SK-N-SH (cell line): ENCODE measurements around the gene KCNIP4. TPM values are rescaled to one million over a fixed set of nuclear protein-coding genes. Genes with fewer than 3 reads are reported as not detected.
A peak's percentile ranks its signal among the peaks of the same experiment; 100 is the strongest.

Source experiments
- CTCF ChIA-PET: fragments of 300-600, 350-600 bp; formaldehyde crosslinking; extraction: SDS; loops from one replicate; lab custom pipeline; 2021; lab: Yijun Ruan, JAX
- POLR2A ChIA-PET: fragments of 350-600 bp; sonication (Branson Sonifier 250); formaldehyde crosslinking; extraction: SDS; loops from one replicate; lab custom pipeline; 2020; ENCODE audit warnings: antibody characterized with exemption, inconsistent platforms; lab: Yijun Ruan, JAX
- DNase-seq: peaks from one replicate; pipeline ENCODE4 v3.0.0; 2012
- H2AFZ ChIP-seq: fragments of 200-600 bp; sonication (generic); 2 replicates; pipeline ENCODE4 v1.8.1; 2016; ENCODE audit warnings: antibody characterized with exemption, mild to moderate bottlenecking, low read depth
- H3F3A ChIP-seq: fragments of 200-600 bp; sonication (generic); replicated peaks from 2 replicates; pipeline ENCODE3; 2016; ENCODE audit warnings: antibody characterized with exemption, mild to moderate bottlenecking; ENCODE audit not compliant: insufficient read depth
- H3K27ac ChIP-seq, 2 experiments: fragments of 200-500 bp in 1 of 2; fragments of 200-600 bp in 1 of 2; sonication (Bioruptor generic) in 1 of 2; sonication (generic), shearing (Covaris generic) in 1 of 2; 2 replicates each; pipeline versions ENCODE4 v1.5.1 to v1.6.1; 2014 to 2016; ENCODE audit warnings: low read depth in 2 of 2, inconsistent platforms in 1 of 2, low read length in 1 of 2, mild to moderate bottlenecking in 1 of 2, mixed read lengths in 1 of 2
- H3K27me3 ChIP-seq: fragments of 200-600 bp; sonication (generic), shearing (Covaris generic); 2 replicates; pipeline ENCODE4 v1.6.1; 2016; ENCODE audit warnings: mixed run types; ENCODE audit not compliant: insufficient read depth
- H3K36me3 ChIP-seq, 2 experiments: fragments of 200-500 bp in 1 of 2; fragments of 200-600 bp in 1 of 2; sonication (Bioruptor generic) in 1 of 2; sonication (generic) in 1 of 2; replicated peaks in 1 of 2; 2 replicates each; pipeline versions ENCODE3 to v1.5.1; 2014 to 2016; ENCODE audit warnings: low read length in 1 of 2, mild to moderate bottlenecking in 1 of 2; ENCODE audit not compliant: insufficient read depth in 2 of 2, control insufficient read depth in 1 of 2
- H3K4me1 ChIP-seq, 2 experiments: fragments of 200-500 bp in 1 of 2; fragments of 200-600 bp in 1 of 2; sonication (Bioruptor generic) in 1 of 2; sonication (generic), shearing (Covaris generic) in 1 of 2; 2 replicates each; pipeline versions ENCODE4 v1.5.1 to v1.6.1; 2014 to 2016; ENCODE audit warnings: low read depth in 1 of 2, low read length in 1 of 2, mixed run types in 1 of 2; ENCODE audit not compliant: insufficient read depth in 2 of 2, control insufficient read depth in 1 of 2
- H3K4me2 ChIP-seq: fragments of 200-600 bp; sonication (generic), shearing (Covaris generic); 2 replicates; pipeline ENCODE4 v1.6.1; 2017; ENCODE audit warnings: mixed run types
- H3K4me3 ChIP-seq, 2 experiments: fragments of 200-500 bp in 1 of 2; fragments of 200-600 bp in 1 of 2; sonication (Bioruptor generic) in 1 of 2; sonication (generic), shearing (Covaris generic) in 1 of 2; 2 replicates each; pipeline versions ENCODE4 v1.5.1 to v1.8.1; 2014 to 2016; ENCODE audit warnings: low read depth in 2 of 2, inconsistent platforms in 1 of 2, low read length in 1 of 2, mild to moderate bottlenecking in 1 of 2, mixed read lengths in 1 of 2, moderate library complexity in 1 of 2
- H3K79me2 ChIP-seq: fragments of 200-600 bp; sonication (generic); 2 replicates; pipeline ENCODE4 v1.8.1; 2017; ENCODE audit warnings: mild to moderate bottlenecking; ENCODE audit not compliant: insufficient read depth
- H3K9ac ChIP-seq: fragments of 200-600 bp; sonication (generic); 2 replicates; pipeline ENCODE4 v1.6.1; 2017; ENCODE audit warnings: mixed run types
- H3K9me2 ChIP-seq: fragments of 200-600 bp; sonication (generic); 2 replicates; pipeline ENCODE4 v1.6.1; 2017; ENCODE audit warnings: mixed run types
- H3K9me3 ChIP-seq: fragments of 200-600 bp; sonication (generic); 2 replicates; pipeline ENCODE4 v1.6.1; 2017; ENCODE audit warnings: mixed run types, mild to moderate bottlenecking, moderate library complexity
- H4K20me1 ChIP-seq: fragments of 200-600 bp; sonication (generic); 2 replicates; pipeline ENCODE4 v1.6.1; 2017; ENCODE audit warnings: mild to moderate bottlenecking, mixed run types; ENCODE audit not compliant: insufficient read depth
- CHD2 ChIP-seq: fragments of 150-350 bp; IDR thresholded peaks from 2 replicates; pipeline ENCODE4 v1.6.1; 2018; ENCODE audit warnings: low read length; ENCODE audit not compliant: partially characterized antibody
- EZH2phosphoT487 ChIP-seq: fragments of 200-600 bp; sonication (generic); IDR thresholded peaks from 2 replicates; pipeline ENCODE4 v1.6.1; 2017; ENCODE audit warnings: low read depth, mixed run types, mild to moderate bottlenecking, antibody characterized with exemption, moderate library complexity, borderline replicate concordance
- FOSL2 ChIP-seq: IDR thresholded peaks from 2 replicates; pipeline ENCODE4 v1.4.0; 2012; ENCODE audit warnings: low read depth, mild to moderate bottlenecking, moderate library complexity, borderline replicate concordance
- FOXJ3 ChIP-seq: sonication (generic); formaldehyde crosslinking; IDR thresholded peaks from 2 replicates; pipeline ENCODE4 v1.5.1; 2020; ENCODE audit warnings: mild to moderate bottlenecking, missing genetic modification reagents
- JUND ChIP-seq: IDR thresholded peaks from 2 replicates; pipeline ENCODE4 v1.4.0; 2012
- MEF2A ChIP-seq: IDR thresholded peaks from 2 replicates; pipeline ENCODE4 v1.4.0; 2012; ENCODE audit warnings: low read depth, borderline replicate concordance
- MXI1 ChIP-seq: IDR thresholded peaks from 2 replicates; pipeline ENCODE4 v1.6.1; 2012; ENCODE audit warnings: mild to moderate bottlenecking, low read depth, low read length, improper control_type of control experiment
- NFIC ChIP-seq: IDR thresholded peaks from 2 replicates; pipeline ENCODE4 v1.4.0; 2012; ENCODE audit warnings: borderline replicate concordance
- RAD21 ChIP-seq: IDR thresholded peaks from 2 replicates; pipeline ENCODE4 v1.6.1; 2012; ENCODE audit warnings: mild to moderate bottlenecking, low read length
- RFX5 ChIP-seq: IDR thresholded peaks from 2 replicates; pipeline ENCODE4 v1.6.1; 2012; ENCODE audit warnings: mild to moderate bottlenecking, improper control_type of control experiment, low read length
- RXRA ChIP-seq: IDR thresholded peaks from 2 replicates; pipeline ENCODE4 v1.4.0; 2012; ENCODE audit warnings: low read depth, mild to moderate bottlenecking, borderline replicate concordance
- SIN3A ChIP-seq: IDR thresholded peaks from 2 replicates; pipeline ENCODE4 v1.6.1; 2012; ENCODE audit warnings: low read depth, mild to moderate bottlenecking, low read length, moderate library complexity, borderline replicate concordance
- SMC3 ChIP-seq: IDR thresholded peaks from 2 replicates; pipeline ENCODE4 v1.6.1; 2012; ENCODE audit warnings: low read depth, low read length, improper control_type of control experiment
- TAF1 ChIP-seq: IDR thresholded peaks from 2 replicates; pipeline ENCODE4 v1.6.1; 2012; ENCODE audit warnings: low read depth, mild to moderate bottlenecking, low read length, moderate library complexity, borderline replicate concordance
- TCF12 ChIP-seq: IDR thresholded peaks from 2 replicates; pipeline ENCODE4 v1.4.0; 2012
- TEAD4 ChIP-seq: IDR thresholded peaks from 2 replicates; pipeline ENCODE4 v1.4.0; 2012; ENCODE audit warnings: mild to moderate bottlenecking, borderline replicate concordance; ENCODE audit not compliant: insufficient read depth
- WGBS: methylation state at CpG from one replicate; pipeline ENCODE4 v1.1.6; 2017; ENCODE audit warnings: low lambda C conversion rate; 5-methylcytosine and 5-hydroxymethylcytosine counted together
- polyA plus RNA-seq, 3 experiments: library from polyadenylated mRNA; depleted of rRNA; stranded (reverse); fragments of >200 nt; gene quantifications; 2 replicates each; pipeline ENCODE4 v1.2.3, GENCODE V29; 2012
- TF ChIP-seq, protein P1 (sequence below): fragments of 200-600 bp; sonication (generic); IDR thresholded peaks from 2 replicates; pipeline ENCODE4 v1.6.1; 2017; ENCODE audit warnings: antibody characterized with exemption, mild to moderate bottlenecking, moderate library complexity
- TF ChIP-seq, protein P2 (sequence below): fragments of 150-350 bp; IDR thresholded peaks from 2 replicates; pipeline ENCODE4 v1.6.1; 2017; ENCODE audit warnings: antibody characterized with exemption, low read length, low read depth, borderline replicate concordance
- TF ChIP-seq, protein P3 (sequence below): fragments of 150-350 bp; IDR thresholded peaks from 2 replicates; pipeline ENCODE4 v1.6.1; 2016; ENCODE audit warnings: mild to moderate bottlenecking, low read depth, low read length
- TF ChIP-seq, protein P4 (sequence below): IDR thresholded peaks from 2 replicates; pipeline ENCODE4 v1.4.0; 2012; ENCODE audit warnings: low read depth

KCNIP4 gene
- polyA plus RNA-seq, 1 of the 3 experiments (the other 2 are of a cell fraction): 0.18 TPM

DNA sequence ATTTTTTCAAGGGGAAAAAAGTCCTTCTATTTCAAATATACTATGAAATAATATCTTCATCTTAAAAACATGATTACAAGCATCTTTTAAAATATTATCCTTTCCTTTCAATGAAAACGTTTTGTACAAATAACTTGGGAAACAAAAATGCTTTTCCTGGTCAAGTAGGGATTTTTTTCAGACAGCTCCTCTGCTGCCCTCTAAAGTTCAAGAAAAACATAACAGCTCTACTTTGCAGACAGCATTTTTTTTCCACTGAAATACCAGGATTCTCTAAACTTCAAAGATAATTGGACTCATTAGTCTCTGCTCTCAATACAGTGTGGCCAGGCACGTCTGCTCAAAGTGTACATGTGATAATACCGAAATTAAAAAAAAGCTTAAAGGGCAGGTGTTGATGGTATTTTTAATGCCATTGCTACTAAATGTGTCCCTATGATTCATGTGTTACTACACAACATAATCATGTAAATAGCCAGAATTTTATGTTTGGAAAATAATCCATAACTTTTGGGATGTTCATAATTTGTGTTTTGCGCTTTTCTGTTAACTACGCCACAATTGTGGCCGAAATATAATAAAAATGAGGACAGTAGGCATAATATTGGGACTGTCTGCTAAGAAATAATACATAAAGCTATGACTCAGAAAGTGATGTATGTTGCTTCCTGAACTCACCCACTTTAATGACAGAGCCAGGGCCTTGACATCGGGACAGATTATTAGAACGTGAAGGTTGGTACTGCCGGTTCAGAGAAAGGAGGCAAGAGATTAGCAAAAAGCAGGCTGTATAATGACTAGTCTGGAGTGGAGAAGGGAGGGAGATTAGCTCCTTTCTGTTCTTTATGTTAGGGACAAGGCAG lies 478.9 kb downstream of the KCNIP4 start:
- Histone ChIP-seq H4K20me1 (no peaks in the 10 kb centered on the region), H3K9ac (no peak overlapping the region), H3K4me3 (no peak overlapping the region; a peak in 1 of 4 replicates), H3K9me3 (no peaks in the 10 kb centered on the region)
- ChIA-PET CTCF (interaction anchor here (0.6 to 6.2 kb wide), 44 partner anchors 10 to 1192 kb away, joined by 3 to 80 read pairs (median 4); no protein-coding TSS in a partner anchor), POLR2A (no interaction called here)
- peak; percentile 20 for DNase-seq
- TF ChIP-seq, protein P1, sequence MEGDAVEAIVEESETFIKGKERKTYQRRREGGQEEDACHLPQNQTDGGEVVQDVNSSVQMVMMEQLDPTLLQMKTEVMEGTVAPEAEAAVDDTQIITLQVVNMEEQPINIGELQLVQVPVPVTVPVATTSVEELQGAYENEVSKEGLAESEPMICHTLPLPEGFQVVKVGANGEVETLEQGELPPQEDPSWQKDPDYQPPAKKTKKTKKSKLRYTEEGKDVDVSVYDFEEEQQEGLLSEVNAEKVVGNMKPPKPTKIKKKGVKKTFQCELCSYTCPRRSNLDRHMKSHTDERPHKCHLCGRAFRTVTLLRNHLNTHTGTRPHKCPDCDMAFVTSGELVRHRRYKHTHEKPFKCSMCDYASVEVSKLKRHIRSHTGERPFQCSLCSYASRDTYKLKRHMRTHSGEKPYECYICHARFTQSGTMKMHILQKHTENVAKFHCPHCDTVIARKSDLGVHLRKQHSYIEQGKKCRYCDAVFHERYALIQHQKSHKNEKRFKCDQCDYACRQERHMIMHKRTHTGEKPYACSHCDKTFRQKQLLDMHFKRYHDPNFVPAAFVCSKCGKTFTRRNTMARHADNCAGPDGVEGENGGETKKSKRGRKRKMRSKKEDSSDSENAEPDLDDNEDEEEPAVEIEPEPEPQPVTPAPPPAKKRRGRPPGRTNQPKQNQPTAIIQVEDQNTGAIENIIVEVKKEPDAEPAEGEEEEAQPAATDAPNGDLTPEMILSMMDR: peak; percentile 71
- TF ChIP-seq EZH2phosphoT487: no peak
- TF ChIP-seq RFX5: 0 out of 2 replicates have a peak, but pooled peaks have one; percentile 33
- no peak for TF ChIP-seq MEF2A
- TF ChIP-seq, protein P2, sequence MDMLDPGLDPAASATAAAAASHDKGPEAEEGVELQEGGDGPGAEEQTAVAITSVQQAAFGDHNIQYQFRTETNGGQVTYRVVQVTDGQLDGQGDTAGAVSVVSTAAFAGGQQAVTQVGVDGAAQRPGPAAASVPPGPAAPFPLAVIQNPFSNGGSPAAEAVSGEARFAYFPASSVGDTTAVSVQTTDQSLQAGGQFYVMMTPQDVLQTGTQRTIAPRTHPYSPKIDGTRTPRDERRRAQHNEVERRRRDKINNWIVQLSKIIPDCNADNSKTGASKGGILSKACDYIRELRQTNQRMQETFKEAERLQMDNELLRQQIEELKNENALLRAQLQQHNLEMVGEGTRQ: no peak
- no peak for TF ChIP-seq RXRA
- TF ChIP-seq JUND: no peak
- peak; percentile 35 for TF ChIP-seq SMC3
- peak; percentile 83 for TF ChIP-seq RAD21
- no peak for TF ChIP-seq MXI1
- no peak for TF ChIP-seq TEAD4
- TF ChIP-seq, protein P3, sequence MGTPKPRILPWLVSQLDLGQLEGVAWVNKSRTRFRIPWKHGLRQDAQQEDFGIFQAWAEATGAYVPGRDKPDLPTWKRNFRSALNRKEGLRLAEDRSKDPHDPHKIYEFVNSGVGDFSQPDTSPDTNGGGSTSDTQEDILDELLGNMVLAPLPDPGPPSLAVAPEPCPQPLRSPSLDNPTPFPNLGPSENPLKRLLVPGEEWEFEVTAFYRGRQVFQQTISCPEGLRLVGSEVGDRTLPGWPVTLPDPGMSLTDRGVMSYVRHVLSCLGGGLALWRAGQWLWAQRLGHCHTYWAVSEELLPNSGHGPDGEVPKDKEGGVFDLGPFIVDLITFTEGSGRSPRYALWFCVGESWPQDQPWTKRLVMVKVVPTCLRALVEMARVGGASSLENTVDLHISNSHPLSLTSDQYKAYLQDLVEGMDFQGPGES: no peak
- no peak for TF ChIP-seq TAF1
- TF ChIP-seq FOSL2: no peak
- TF ChIP-seq, protein P4, sequence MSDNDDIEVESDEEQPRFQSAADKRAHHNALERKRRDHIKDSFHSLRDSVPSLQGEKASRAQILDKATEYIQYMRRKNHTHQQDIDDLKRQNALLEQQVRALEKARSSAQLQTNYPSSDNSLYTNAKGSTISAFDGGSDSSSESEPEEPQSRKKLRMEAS: no peak
- no peak for TF ChIP-seq SIN3A
- no peak for TF ChIP-seq CHD2
- no peak for TF ChIP-seq NFIC
- no peak for TF ChIP-seq FOXJ3 (CRISPR knock-in tag)
- TF ChIP-seq TCF12: no peak
- TF ChIP-seq, all 33 proteins: peak for 4
- Histone ChIP-seq H3K27me3 (no peaks in the 10 kb centered on the region), H3K4me1 (peaks cover 0 to 16% of the 10 kb centered on the region in 2 experiments; a peak in 2 of 4 replicates), H3K4me2 (0 out of 2 replicates have a peak overlapping the region, but pooled peaks have one; percentile 16), H3K79me2 (no peaks in the 10 kb centered on the region), H2AFZ (no peak overlapping the region), H3K36me3 (no peaks in the 10 kb centered on the region), H3F3A (no peaks in the 10 kb centered on the region), H3K27ac (peak overlapping the region in 1 of 2 experiments; percentile 72; a peak in 2 of 4 replicates), H3K9me2 (no peaks in the 10 kb centered on the region)
- 8% methylated on average over 9 of the region's 9 CpGs for WGBS
